ENCODE data around the gene PBRM1. TPM values are rescaled to one million over a fixed set of nuclear protein-coding genes. Genes with fewer than 3 reads are reported as not detected.

PBRM1 gene
- polyA plus RNA-seq, 1 donor, result 52.6 TPM

- no peak for DNase-seq
Observed at GRCh38 chr3:52524752-52525679, 160.7 kb downstream of the PBRM1 start.

- DNase-seq, result no peak
Observed at GRCh38 chr3:52524258-52524751, 161.4 kb downstream of the PBRM1 start.

GRCh38 chr3:52523386-52524257 is 162.1 kb downstream of the PBRM1 start:
- DNase-seq, result no peak

DNA sequence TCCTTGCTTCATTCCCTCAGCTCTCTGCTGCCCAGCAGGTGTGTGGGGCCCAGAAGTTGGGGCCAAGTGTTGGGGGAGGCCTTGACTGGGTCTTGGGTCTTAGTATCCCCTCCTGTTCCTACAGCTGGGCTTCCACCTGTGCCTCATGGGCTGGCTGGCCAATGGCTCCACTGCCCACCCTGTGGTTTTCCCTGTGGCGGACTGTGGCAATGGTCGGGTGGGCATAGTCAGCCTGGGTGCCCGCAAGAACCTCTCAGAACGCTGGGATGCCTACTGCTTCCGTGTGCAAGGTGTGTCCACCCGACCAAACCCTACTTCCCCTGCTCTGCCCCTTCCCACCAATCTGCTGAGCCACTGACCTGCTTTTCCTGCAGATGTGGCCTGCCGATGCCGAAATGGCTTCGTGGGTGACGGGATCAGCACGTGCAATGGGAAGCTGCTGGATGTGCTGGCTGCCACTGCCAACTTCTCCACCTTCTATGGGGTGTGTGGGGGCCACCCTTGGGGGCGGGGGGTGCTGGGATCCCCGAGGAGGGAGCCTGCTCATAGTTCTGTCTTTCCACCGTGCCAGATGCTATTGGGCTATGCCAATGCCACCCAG is 163.0 kb downstream of the PBRM1 start:
- no peak for DNase-seq

DNA sequence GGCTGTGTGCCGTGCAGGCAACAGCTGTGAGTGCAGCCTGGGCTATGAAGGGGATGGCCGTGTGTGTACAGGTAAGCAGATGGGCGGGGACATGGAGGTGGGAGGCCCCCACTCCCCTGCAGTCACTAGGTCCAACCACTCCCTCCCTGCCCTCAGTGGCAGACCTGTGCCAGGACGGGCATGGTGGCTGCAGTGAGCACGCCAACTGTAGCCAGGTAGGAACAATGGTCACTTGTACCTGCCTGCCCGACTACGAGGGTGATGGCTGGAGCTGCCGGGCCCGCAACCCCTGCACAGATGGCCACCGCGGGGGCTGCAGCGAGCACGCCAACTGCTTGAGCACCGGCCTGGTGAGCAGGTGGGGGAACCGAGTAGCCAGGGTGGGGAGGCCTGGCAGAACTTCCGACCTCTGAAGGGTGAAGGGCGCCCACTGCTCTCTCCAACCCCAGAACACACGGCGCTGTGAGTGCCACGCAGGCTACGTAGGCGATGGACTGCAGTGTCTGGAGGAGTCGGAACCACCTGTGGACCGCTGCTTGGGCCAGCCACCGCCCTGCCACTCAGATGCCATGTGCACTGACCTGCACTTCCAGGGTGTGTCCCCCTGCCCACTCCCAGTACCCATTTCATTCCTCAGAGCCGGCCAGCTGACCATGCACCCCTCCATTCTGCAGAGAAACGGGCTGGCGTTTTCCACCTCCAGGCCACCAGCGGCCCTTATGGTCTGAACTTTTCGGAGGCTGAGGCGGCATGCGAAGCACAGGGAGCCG is 163.6 kb downstream of the PBRM1 start:
- no peak for DNase-seq

- no peak for DNase-seq
Observed at GRCh38 chr3:52521488-52521824, 164.3 kb downstream of the PBRM1 start.

DNA sequence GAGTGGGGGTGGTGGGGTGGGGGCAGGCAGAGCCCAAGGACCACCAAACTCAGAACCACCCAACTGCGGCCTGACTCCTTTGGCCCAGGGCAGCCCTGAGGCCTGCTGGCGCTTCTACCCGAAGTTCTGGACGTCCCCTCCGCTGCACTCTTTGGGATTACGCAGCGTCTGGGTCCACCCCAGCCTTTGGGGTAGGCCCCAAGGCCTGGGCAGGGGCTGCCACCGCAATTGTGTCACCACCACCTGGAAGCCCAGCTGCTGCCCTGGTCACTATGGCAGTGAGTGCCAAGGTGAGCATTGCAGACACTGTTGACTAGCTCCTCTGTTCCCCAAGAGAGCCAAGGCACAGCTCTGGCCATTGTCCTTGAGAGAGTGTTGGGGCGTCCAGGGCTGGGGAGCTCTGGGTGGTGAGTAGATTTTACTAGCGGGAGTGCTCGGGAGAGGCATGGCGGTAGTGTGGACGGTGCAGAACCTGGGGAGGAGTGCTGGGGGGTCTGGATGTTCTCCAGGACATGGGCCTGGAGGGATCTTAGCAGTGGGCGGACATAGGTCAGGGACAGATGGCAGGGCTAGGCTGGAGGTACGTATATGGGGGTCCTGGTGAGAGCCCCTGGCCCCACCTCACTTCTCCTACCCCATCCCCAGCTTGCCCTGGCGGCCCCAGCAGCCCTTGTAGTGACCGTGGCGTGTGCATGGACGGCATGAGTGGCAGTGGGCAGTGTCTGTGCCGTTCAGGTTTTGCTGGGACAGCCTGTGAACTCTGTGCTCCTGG is 164.8 kb downstream of the PBRM1 start:
- no peak for DNase-seq

DNA sequence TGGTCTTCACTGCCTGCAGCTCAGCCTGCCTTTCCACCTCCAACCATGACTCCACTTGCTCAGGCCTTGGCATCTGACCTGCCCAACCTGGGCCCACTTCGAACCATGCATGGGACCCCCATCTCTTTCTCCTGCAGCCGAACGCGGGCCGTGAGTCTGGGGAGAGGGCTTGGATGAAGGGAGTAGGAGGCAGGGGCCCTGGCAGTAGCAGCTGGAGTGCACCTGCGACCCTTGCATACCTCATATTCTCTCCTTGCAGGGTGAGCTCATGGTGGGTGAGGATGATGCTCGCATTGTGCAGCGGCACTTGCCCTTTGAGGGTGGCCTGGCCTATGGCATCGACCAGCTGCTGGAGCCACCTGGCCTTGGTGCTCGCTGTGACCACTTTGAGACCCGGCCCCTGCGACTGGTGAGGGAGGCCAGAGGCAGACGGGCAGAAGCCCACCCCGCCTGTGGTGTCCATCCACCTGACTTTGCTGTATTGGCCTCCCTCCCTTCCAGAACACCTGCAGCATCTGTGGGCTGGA is 165.5 kb downstream of the PBRM1 start:
- no peak for DNase-seq

- no peak for DNase-seq
Observed at GRCh38 chr3:52519445-52520140, 166.1 kb downstream of the PBRM1 start.

- no peak for DNase-seq
Observed at GRCh38 chr3:52518723-52519444, 166.8 kb downstream of the PBRM1 start.

DNA sequence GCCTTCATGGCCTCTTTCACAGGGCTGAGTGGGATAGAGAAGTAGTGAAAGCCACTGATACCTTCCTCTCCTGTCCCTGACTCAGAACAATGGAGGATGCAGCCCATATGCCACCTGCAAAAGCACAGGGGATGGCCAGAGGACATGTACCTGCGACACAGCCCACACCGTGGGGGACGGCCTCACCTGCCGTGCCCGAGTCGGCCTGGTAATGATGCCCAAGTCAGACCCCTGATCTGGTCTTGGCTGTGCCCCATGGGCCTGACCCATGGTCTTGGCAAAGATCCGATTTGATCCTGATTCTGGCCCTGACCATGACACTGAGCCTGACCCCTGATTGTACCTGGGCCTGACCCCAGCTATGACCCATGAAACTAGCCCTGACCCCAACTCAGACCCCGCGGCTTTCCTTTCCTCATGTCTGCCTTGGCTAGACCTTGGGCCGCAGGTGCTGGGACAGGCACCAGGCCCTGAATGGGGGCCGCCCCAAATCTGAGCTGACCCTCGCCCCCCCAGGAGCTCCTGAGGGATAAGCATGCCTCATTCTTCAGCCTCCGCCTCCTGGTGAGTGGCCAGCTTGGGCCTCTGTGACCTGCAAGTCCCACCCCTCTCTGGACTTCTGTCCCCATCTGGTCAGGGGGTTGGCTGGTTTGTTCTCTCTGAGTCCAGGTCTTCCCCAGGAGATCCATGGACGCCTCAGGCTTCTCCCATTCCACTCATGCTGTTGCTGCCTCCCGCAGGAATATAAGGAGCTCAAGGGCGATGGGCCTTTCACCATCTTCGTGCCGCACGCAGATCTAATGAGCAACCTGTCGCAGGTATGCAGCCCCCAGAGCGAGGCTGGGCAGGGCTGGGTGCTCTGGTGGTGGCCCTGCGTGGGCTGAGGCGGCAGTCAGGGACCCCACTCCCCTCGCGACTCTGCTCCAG is 167.7 kb downstream of the PBRM1 start:
- DNase-seq, result no peak

GRCh38 chr3:52516509-52517195 is 169.1 kb downstream of the PBRM1 start:
- no peak for DNase-seq

DNA sequence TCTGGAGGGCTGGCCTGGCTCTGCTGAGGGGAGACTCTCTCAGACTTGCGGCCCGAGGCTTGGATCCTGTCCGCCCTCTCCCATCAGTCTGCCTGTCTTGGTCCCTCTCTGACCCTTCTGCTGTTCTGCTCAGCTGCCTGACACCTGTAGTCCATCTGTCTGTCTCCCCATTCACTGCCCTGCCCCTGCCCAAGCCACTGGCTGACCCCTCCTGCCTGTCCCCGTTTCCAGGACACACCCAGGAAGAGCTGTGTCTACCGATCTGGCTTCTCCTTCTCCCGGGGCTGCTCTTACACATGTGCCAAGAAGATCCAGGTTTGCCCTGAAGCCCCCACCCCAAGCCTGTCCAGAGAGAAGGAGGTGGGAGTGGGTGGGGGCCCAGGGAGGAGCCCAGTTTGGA is 170.5 kb downstream of the PBRM1 start:
- no peak for DNase-seq

GRCh38 chr3:52514576-52514975 is 171.1 kb downstream of the PBRM1 start:
- no peak for DNase-seq

DNA sequence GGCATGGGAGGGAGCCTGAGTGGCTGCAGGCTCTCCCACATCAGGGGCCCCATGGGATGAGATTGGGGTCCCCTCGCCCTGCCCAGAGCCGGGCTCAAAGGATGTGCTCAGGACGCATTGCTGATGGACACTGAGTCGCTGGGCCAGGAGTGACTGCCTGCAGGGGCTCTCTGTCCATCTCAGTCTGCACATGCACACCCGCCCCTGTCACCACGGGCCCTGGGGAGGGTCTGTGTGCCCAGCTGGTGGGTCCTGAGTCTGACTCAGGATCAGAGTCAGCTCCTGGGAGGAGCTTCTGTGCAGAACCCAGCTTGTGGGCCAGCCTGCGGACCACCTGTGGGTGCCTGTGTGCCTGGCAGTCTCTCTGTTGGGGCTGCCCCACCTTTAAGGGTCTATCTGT is 172.4 kb downstream of the PBRM1 start:
- no peak for DNase-seq

- DNase-seq, result no peak
Observed at GRCh38 chr3:52512727-52513126, 173.0 kb downstream of the PBRM1 start.

DNA sequence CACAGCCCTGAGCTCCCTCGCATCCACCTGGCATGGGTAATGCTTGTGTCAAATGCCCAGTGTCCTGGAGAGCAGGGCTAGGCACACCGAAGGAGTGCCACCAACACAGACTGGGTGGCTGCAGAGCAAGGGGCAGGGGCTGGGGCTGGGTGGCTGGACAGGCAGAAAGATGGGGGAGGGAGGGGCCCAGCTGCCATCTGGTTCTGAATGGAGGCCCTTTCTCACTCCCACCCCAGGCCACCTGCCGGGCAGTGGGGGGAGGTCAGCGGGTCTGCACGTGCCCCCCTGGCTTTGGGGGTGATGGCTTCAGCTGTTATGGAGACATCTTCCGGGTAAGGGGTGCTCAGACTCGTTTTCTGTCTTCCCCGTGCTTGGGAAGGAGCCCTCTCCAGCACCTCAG is 173.6 kb downstream of the PBRM1 start:
- no peak for DNase-seq

- no peak for DNase-seq
Observed at GRCh38 chr3:52511509-52511908, 174.2 kb downstream of the PBRM1 start.

Data from hindlimb muscle (tissue), 1 donor.